Thyroid gland (tissue), 4 donors: ENCODE data around the gene TMEM176A. TPM values are rescaled to one million over a fixed set of nuclear protein-coding genes. Genes with fewer than 3 reads are reported as not detected.

Source experiments
- DNase-seq, 2 donors: peaks; one replicate each; pipeline ENCODE4 v3.0.0-alpha.2; 2019
- H3K27ac ChIP-seq, 3 donors: fragments of 200-600 bp; sonication (generic); 1 replicate in 2 of 3; 2 replicates in 1 of 3; pipeline ENCODE4 v1.5.1; 2016 to 2019; ENCODE audit warnings: mild to moderate bottlenecking in 1 of 3, moderate library complexity in 1 of 3
- H3K27me3 ChIP-seq: fragments of 200-600 bp; sonication (generic); one replicate; pipeline ENCODE4 v1.5.1; 2019
- H3K36me3 ChIP-seq, 2 donors: fragments of 200-600 bp; sonication (generic); one replicate each; pipeline ENCODE4 v1.5.1; 2016 to 2019
- H3K4me1 ChIP-seq, 2 donors: fragments of 200-600 bp; sonication (generic); one replicate each; pipeline ENCODE4 v1.5.1; 2017 to 2019
- H3K4me3 ChIP-seq, 3 donors: fragments of 200-600 bp; sonication (generic); replicated peaks in 1 of 3; 1 replicate in 2 of 3; 2 replicates in 1 of 3; pipeline ENCODE4 v1.5.1; 2016; ENCODE audit warnings: mild to moderate bottlenecking in 1 of 3
- H3K9me3 ChIP-seq: fragments of 200-600 bp; sonication (generic); one replicate; pipeline ENCODE4 v1.5.1; 2017
- CTCF ChIP-seq, 6 experiments: fragments of 200-600 bp in 3 of 6; fragments of 450-650 bp in 3 of 6; sonication (generic) in 3 of 6; IDR thresholded peaks; one replicate each; pipeline ENCODE4 v1.5.1; 2016 to 2019; ENCODE audit warnings: antibody characterized with exemption in 6 of 6, mild to moderate bottlenecking in 2 of 6, inconsistent platforms in 1 of 6, moderate library complexity in 1 of 6
- POLR2A ChIP-seq, 2 donors: fragments of 450-650 bp; IDR thresholded peaks; one replicate each; pipeline ENCODE4 v1.6.1; 2017; ENCODE audit warnings: antibody characterized with exemption in 2 of 2, mild to moderate bottlenecking in 2 of 2, moderate library complexity in 1 of 2
- WGBS, 2 donors: methylation state at CpG; one replicate each; pipeline ENCODE4 v1.1.5; 2017; 5-methylcytosine and 5-hydroxymethylcytosine counted together
- intact Hi-C: fragments of 100-400 bp; cut with DNase I; formaldehyde crosslinking; loops from one replicate; pipeline ENCODE4 v1.15.1; 2023
- total RNA-seq, 4 donors: library from RNA; depleted of rRNA; stranded (reverse); fragments of >200 nt; gene quantifications; one replicate each; pipeline ENCODE4 v1.2.3, GENCODE V29; 2016

The TMEM176A gene
- total RNA-seq, 4 donors from 2014 or later, result 3.7 to 34.0 (median 14.7) TPM

- TF ChIP-seq POLR2A (IDR thresholded peaks at IDR 0.05), result no peak
- TF ChIP-seq CTCF (IDR thresholded peaks at IDR 0.05), result no peak
- H3K27me3 ChIP-seq, result no peaks in the 10 kb centered on the region
- no peak overlapping the region for H3K4me3 ChIP-seq
- H3K36me3 ChIP-seq, result no peaks in the 10 kb centered on the region
- no peaks in the 10 kb centered on the region for H3K9me3 ChIP-seq
- no peaks in the 10 kb centered on the region for H3K4me1 ChIP-seq
- DNase-seq, result no peak
- intact Hi-C loops, result no loop called here
- H3K27ac ChIP-seq, result peak overlapping the region in 1 of 3 donors; percentile 14
Measured at GRCh38 chr7:150754951-150755350, 45.6 kb upstream of the TMEM176A start.

GRCh38 chr7:150755473-150756099 lies 45.0 kb upstream of the TMEM176A start:
- peak in 1 of 2 donors; percentile 12 for DNase-seq
- H3K36me3 ChIP-seq, result no peaks in the 10 kb centered on the region
- H3K9me3 ChIP-seq, result no peaks in the 10 kb centered on the region
- H3K4me1 ChIP-seq, result no peaks in the 10 kb centered on the region
- 73 to 74% methylated on average over 4 of the region's 4 CpGs for WGBS, 2 donors
- TF ChIP-seq CTCF (IDR thresholded peaks at IDR 0.05) (no peak), POLR2A (IDR thresholded peaks at IDR 0.05) (no peak)
- H3K27ac ChIP-seq, result peak overlapping the region in 1 of 3 donors; percentile 17
- no peaks in the 10 kb centered on the region for H3K27me3 ChIP-seq
- intact Hi-C loops, result no loop called here
- H3K4me3 ChIP-seq, result no peak overlapping the region

- intact Hi-C loops, result no loop called here
- Histone ChIP-seq H3K27me3 (no peaks in the 10 kb centered on the region), H3K36me3 (no peaks in the 10 kb centered on the region), H3K4me1 (no peaks in the 10 kb centered on the region), H3K27ac (peak overlapping the region in 1 of 3 donors; percentile 17), H3K4me3 (no peak overlapping the region), H3K9me3 (no peaks in the 10 kb centered on the region)
- DNase-seq, result no peak
- TF ChIP-seq POLR2A (IDR thresholded peaks at IDR 0.05) (no peak), CTCF (IDR thresholded peaks at IDR 0.05) (no peak)
- WGBS, 2 donors, result 71 to 77% methylated on average over 3 of the region's 3 CpGs
Measured at GRCh38 chr7:150756166-150756565, 44.4 kb upstream of the TMEM176A start.

GRCh38 chr7:150756858-150757257 lies 43.7 kb upstream of the TMEM176A start:
- DNase-seq, result no peak
- no peak overlapping the region for H3K27ac ChIP-seq
- no peaks in the 10 kb centered on the region for H3K27me3 ChIP-seq
- H3K9me3 ChIP-seq, result no peaks in the 10 kb centered on the region
- TF ChIP-seq POLR2A (IDR thresholded peaks at IDR 0.05) (no peak), CTCF (IDR thresholded peaks at IDR 0.05) (peak in 3 of 6 experiments; percentile 21 to 40 (median 28))
- 42 to 44% methylated on average over 1 of the region's 1 CpG for WGBS, 2 donors
- H3K36me3 ChIP-seq, result no peaks in the 10 kb centered on the region
- H3K4me3 ChIP-seq, result no peak overlapping the region
- no peaks in the 10 kb centered on the region for H3K4me1 ChIP-seq
- intact Hi-C loops, result no loop called here

GRCh38 chr7:150759479-150759878 lies 41.1 kb upstream of the TMEM176A start:
- no peak for TF ChIP-seq CTCF (IDR thresholded peaks at IDR 0.05)
- no peak for TF ChIP-seq POLR2A (IDR thresholded peaks at IDR 0.05)
- no peaks in the 10 kb centered on the region for H3K27me3 ChIP-seq
- no peaks in the 10 kb centered on the region for H3K9me3 ChIP-seq
- WGBS, 2 donors, result 47 to 50% methylated on average over 1 of the region's 1 CpG
- no peak overlapping the region for H3K27ac ChIP-seq
- intact Hi-C loops, result no loop called here
- no peak overlapping the region for H3K4me3 ChIP-seq
- no peaks in the 10 kb centered on the region for H3K36me3 ChIP-seq
- DNase-seq, result no peak
- no peaks in the 10 kb centered on the region for H3K4me1 ChIP-seq
